Urinary bladder (tissue), 4 donors: ENCODE measurements around the gene LYST. TPM values are rescaled to one million over a fixed set of nuclear protein-coding genes. Genes with fewer than 3 reads are reported as not detected.
A peak's percentile ranks its signal among the peaks of the same experiment; 100 is the strongest.

Experiments used
- DNase-seq: peaks from one replicate; pipeline ENCODE4 v3.0.0-alpha.2; 2015; ENCODE audit errors: extremely low spot score
- H3K27ac ChIP-seq: one replicate; pipeline ENCODE4 v1.5.1; 2013; ENCODE audit warnings: low read depth, mild to moderate bottlenecking, moderate library complexity
- H3K36me3 ChIP-seq: one replicate; pipeline ENCODE4 v1.6.1; 2013; ENCODE audit warnings: mild to moderate bottlenecking, moderate library complexity; ENCODE audit not compliant: insufficient read depth
- H3K4me1 ChIP-seq: one replicate; pipeline ENCODE4 v1.6.1; 2013; ENCODE audit warnings: mild to moderate bottlenecking, moderate library complexity; ENCODE audit not compliant: insufficient read depth
- H3K4me3 ChIP-seq: one replicate; pipeline ENCODE4 v1.5.1; 2013; ENCODE audit warnings: low read depth, low read length
- WGBS: extraction: QIAGEN DNeasy Blood & Tissue Kit; methylation state at CpG from one replicate; pipeline ENCODE4 v1.1.7; 2013; 5-methylcytosine and 5-hydroxymethylcytosine counted together
- polyA plus RNA-seq: library from polyadenylated mRNA; stranded (reverse); fragments of 200-250 nt; gene quantifications from one replicate; pipeline ENCODE4 v1.2.3, GENCODE V29; 2013
- total RNA-seq: library from RNA; depleted of rRNA; stranded (reverse); fragments of >200 nt; gene quantifications from one replicate; pipeline ENCODE4 v1.2.3, GENCODE V29; 2014
- donor health status: healthy with polysubstance abuse.
- donor health status: healthy.

The LYST gene
- total and polyA plus RNA-seq, 2 donors = 10.6 to 62.7 TPM

DNA sequence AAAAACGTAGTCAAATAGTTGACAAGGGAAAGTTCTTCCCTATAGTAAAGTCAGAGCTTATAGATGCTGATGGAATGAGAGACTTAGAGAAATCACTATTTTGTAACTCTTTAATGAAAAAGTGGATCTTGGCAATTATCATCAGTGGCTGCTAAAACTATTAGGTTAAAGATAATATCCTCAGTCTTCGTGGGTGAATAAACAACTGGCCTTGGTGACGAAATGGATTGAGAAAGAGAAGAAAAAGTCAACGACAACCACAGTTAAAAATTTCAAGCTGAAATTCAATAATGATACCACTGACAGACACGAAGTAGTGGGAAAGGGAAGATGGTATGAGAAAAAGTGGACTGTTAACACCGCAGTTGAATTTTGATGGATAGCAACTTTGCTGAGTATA lies 127.1 kb downstream of the LYST start:
- Histone ChIP-seq H3K4me3 (no peak overlapping the region), H3K4me1 (no peaks in the 10 kb centered on the region), H3K36me3 (no peaks in the 10 kb centered on the region), H3K27ac (no peak overlapping the region)
- no peak for DNase-seq
- 82% methylated on average over 6 of the region's 6 CpGs for WGBS

DNA sequence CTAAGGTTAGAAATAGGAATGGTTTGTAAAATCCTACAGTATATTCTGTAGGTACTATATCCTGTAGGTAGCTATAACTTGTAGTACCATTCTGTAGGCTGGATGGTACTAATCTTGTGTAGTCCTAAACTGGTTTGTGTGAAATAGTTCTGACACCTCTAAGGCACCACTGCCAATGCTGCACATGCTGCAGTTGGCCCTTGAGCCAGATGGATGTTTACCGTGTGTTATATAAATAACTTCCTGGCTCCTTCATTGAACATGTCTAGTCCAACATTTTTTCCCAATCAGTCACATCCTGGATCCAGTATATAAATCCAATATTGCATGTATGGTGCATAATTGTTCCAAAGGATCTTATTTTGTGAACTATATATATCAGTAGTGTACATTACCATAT lies 127.6 kb downstream of the LYST start:
- H3K36me3 ChIP-seq = no peaks in the 10 kb centered on the region
- no peak for DNase-seq
- WGBS = 17% methylated on average over 1 of the region's 1 CpG
- H3K4me1 ChIP-seq = no peaks in the 10 kb centered on the region
- no peak overlapping the region for H3K4me3 ChIP-seq
- H3K27ac ChIP-seq = no peak overlapping the region

DNA sequence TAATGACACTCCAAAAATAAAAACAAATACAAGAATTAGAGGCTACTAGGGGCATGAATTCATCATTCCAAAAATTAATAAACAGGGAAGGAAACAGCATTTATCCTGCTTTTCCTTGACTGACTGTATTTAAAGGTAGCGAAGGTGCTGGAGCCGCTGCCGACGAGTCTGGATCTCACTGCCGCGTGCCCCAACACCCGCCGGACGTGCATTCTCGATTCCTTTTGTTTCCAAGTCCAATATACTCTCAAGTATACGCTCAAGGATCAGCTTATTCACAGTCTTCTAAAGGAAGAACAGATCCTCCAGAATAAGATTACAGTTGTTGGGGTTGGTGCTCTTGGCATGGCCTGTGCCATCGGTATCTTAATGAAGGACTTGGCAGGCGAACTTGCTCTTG lies 129.0 kb downstream of the LYST start:
- H3K36me3 ChIP-seq = no peaks in the 10 kb centered on the region
- no peak overlapping the region for H3K27ac ChIP-seq
- WGBS = 94% methylated on average over 13 of the region's 13 CpGs

DNA sequence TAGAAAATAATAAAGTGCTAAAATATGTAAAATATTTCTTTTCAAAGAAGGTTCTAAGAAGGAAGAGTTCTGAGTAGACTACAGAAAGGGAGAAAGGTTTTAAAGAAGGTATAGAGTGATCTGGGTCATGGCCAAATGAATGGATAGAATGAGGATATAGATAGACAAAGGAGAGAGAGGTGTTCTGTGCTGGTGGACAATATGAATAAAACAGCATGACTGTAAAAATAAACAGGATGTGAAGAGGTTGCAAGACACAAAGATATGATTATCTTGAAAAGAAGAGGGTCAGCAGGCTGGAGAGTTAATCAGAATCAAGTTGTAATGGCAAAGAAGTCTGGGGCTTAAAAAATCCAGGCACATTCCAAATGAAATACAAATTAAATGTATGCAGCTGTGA lies 130.4 kb downstream of the LYST start:
- no peak overlapping the region for H3K27ac ChIP-seq
- H3K4me1 ChIP-seq = no peaks in the 10 kb centered on the region
- H3K4me3 ChIP-seq = no peak overlapping the region
- no peaks in the 10 kb centered on the region for H3K36me3 ChIP-seq
- no peak for DNase-seq

More for the DNA sequence above, 129.0 kb downstream of the LYST start:
- H3K4me1 ChIP-seq = no peaks in the 10 kb centered on the region
- DNase-seq = no peak
- no peak overlapping the region for H3K4me3 ChIP-seq

DNA sequence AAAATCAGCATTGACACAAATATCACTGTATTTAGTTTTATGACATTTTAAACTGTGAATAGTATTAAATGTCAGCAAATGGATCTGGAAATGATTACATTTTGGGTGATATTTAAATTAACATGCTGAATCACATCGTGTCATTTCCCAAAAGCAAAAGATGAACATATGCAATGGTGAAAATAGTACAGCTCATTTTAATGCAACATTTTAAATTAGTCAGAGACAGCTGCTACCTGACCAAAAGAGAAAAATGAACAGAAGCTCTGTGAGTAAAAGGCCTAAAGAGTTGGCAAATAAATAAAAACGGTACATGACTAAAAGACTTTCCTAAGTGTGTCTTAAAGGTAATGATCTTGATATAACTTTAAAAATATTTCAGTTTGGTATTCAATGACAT lies 131.1 kb downstream of the LYST start:
- Histone ChIP-seq H3K4me1 (no peaks in the 10 kb centered on the region), H3K4me3 (no peak overlapping the region), H3K27ac (no peak overlapping the region), H3K36me3 (no peaks in the 10 kb centered on the region)
- no peak for DNase-seq
- WGBS = 85% methylated on average over 2 of the region's 2 CpGs

DNA sequence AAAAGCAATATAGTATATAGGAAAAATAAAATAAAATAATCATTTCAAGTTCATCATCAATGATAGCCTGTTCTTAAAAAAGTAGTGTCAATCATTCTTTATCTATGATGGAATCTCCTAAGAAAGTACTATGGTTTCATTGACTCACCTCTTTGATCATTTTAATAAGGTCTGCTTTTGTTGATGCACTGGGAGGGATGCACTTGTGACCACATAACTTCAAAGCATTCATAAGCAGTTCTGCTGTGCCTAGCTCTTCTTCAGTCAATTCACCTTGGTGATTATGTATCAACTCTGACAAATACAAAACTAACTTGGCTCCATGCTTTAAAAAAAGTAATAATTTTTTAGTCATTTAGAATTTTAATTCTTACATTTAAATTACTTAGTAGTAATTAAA lies 132.4 kb downstream of the LYST start:
- no peak for DNase-seq
- no peak overlapping the region for H3K4me3 ChIP-seq
- no peaks in the 10 kb centered on the region for H3K4me1 ChIP-seq
- H3K36me3 ChIP-seq = no peaks in the 10 kb centered on the region
- H3K27ac ChIP-seq = no peak overlapping the region

DNA sequence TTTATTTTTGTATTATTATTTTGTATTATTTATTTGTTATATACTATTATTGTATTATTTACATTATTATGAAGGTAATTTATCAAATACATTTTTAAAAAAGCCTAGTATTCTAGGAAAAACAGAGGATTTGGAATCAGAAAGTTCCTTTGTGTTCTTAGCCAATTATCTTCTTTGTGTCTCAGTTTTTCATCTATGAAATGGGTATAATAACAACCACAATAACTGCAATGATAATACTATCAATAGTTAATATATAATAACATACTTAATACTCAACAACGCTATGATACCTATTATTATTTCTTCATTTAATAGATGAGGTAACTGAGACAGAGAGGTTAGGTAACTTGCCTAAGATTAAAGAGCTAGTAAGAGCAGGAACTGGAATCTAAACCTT lies 136.7 kb downstream of the LYST start:
- Histone ChIP-seq H3K27ac (no peak overlapping the region), H3K4me3 (no peak overlapping the region), H3K36me3 (peaks cover 3% of the 10 kb centered on the region), H3K4me1 (no peaks in the 10 kb centered on the region)
- DNase-seq = no peak
- WGBS = 92% methylated on average over 1 of the region's 1 CpG

DNA sequence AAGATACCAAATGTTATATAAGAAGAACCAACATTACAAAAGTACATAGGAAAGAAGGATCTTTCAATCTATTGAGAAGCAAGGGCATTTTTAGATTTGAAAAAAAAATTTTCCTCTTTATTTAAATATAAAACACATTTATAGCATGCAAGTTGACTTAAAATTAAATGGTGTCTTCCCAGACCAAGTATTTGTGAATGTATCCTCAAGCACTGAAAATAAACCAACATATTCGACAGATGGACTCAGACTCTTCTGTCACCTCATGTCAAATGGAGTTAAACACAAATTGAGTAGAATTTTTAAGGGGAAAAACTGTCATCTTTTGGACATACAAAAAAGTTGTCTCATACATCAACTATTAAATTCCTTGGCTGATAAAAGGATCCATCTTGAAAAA lies 140.1 kb downstream of the LYST start:
- Histone ChIP-seq H3K36me3 (peaks cover 5% of the 10 kb centered on the region), H3K4me1 (peaks cover 1% of the 10 kb centered on the region), H3K4me3 (no peak overlapping the region), H3K27ac (no peak overlapping the region)
- 97% methylated on average over 1 of the region's 1 CpG for WGBS
- no peak for DNase-seq

DNA sequence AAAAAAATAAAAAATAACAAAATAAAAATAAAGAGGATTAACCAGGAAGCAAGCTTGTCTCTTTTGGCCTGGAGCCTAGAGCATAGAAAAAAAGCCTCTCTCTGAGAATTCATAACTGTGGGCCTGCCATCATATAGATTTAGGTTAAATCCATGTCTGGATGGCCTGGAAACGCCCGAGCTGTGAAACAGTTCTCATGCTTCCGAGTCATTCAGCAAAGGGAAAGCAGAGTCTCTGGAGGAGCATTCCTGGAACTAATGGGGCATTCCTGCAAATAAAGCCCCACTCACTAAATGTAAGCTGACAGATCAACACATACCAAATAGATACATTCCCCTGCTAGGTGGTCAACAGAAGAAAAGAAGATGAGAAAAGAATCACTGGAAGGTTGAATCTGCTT lies 141.3 kb downstream of the LYST start:
- Histone ChIP-seq H3K4me3 (no peak overlapping the region), H3K27ac (no peak overlapping the region), H3K4me1 (peaks cover 1% of the 10 kb centered on the region), H3K36me3 (peaks cover 5% of the 10 kb centered on the region)
- DNase-seq = no peak
- WGBS = 32% methylated on average over 3 of the region's 3 CpGs

DNA sequence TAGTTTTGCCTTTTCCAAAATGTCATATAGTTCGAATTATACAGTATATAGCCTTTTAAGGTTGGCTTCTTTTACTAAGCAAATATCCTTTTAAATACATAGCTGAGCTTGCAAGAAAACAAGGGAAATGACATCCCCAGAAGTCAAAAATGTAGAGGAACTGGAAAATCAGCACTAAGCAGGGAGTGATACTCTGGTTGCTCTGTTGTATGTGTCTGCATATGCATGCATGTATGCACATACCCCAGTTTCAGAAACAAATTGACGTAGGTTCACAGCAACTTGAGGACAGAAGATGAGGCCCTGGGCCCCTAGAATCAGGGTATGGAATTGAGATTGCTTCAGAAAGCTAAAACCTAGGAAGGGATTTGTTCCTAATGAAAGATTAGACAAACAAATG lies 142.0 kb downstream of the LYST start:
- H3K36me3 ChIP-seq = peaks cover 5% of the 10 kb centered on the region
- H3K27ac ChIP-seq = no peak overlapping the region
- DNase-seq = peak; percentile 57
- peaks cover 1% of the 10 kb centered on the region for H3K4me1 ChIP-seq
- 86% methylated on average over 2 of the region's 2 CpGs for WGBS
- H3K4me3 ChIP-seq = no peak overlapping the region

DNA sequence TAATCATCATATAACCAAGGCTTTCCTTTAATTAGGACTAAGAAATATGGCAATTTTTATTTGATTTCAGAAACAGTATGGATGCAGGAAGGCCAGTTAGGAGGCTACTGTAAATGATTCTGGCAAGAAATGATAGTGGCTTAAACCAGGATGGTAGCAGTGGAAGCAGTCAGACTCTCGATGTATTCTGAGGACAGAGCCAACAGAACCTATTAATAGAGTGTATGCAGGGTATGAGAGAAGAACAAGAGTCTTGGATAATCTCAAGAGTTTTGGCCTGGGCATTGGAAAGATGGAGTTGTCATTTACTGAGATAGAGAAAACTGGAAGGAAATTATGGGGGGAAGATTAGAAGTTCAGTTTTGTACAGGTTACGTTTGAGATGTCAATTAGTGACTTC lies 143.8 kb downstream of the LYST start:
- no peak for DNase-seq
- 97% methylated on average over 2 of the region's 2 CpGs for WGBS
- Histone ChIP-seq H3K36me3 (peaks cover 10% of the 10 kb centered on the region), H3K4me3 (no peak overlapping the region), H3K4me1 (peaks cover 1% of the 10 kb centered on the region), H3K27ac (no peak overlapping the region)

DNA sequence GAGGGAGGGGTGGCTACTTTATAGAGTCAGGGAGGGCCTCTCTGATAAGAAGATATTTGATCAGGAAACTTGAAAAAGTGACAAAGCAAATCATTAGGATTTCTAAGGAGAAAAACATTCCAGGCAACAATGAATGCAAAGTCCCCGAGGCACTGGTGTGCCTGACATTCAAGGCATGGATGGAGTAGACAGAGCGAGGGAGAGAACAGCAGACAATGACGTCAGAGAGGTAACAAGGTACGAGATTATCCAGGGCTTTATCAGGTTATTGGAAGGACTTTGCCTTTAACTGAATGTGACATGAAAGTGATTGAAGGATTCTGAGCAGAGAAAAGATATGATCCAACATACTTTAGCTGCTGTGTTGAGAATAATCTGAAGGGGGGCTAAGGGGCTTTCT lies 144.7 kb downstream of the LYST start:
- no peak overlapping the region for H3K4me3 ChIP-seq
- 91% methylated on average over 4 of the region's 4 CpGs for WGBS
- H3K4me1 ChIP-seq = peaks cover 1% of the 10 kb centered on the region
- H3K36me3 ChIP-seq = peaks cover 10% of the 10 kb centered on the region
- H3K27ac ChIP-seq = no peak overlapping the region
- DNase-seq = no peak

DNA sequence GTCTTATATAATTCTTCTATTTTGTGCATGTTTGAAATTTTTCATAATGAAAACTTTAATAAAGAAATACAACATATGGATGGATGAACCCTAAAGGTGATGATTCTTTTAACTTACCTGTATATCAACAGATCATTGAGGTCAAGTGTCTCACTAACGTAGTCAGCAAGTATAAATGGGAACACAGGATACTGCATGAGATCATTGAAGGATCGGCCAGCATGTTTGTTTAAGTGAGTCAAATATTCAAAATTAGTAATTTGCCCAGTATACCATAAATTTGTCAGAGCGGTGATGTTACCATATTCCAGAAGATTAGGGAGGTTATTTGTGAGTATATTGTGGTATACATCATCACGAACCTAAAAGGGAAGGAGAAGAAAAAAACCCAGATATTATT lies 146.2 kb downstream of the LYST start:
- no peak overlapping the region for H3K4me3 ChIP-seq

DNA sequence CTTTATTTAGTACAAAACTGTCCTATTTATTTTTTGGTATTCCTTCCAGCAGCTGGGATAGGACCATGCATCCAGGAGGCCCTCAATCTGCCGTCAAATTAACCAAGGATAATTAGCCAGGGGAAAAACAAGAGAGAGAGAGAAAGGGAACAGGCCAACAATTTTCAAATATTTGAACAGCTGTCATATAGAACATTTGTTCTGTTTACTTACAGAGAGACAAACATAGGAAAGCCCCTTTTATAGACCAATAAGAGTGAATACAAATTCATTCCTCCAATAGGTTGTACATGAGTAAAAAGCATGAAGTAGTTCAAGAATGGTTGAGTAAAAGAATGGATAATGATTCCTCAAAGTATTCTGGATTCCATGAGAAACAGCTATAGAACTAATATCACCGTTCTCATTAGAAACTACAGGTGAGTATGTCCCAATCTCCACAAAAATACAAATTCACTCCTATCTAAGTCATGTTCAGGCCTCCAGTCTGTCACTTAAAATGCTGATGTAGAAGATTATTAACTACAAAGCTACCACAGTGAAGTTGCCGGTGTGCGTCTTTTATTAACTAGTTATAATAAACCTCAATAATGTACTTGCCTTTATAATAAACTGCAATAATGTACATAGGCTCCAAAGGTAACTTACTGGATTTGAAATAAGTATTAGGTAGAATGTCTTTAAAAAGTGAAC lies 152.4 kb downstream of the LYST start:
- Histone ChIP-seq H3K4me3 (no peak overlapping the region), H3K4me1 (no peaks in the 10 kb centered on the region), H3K36me3 (peaks cover 13% of the 10 kb centered on the region), H3K27ac (no peak overlapping the region)
- WGBS = 89% methylated on average over 4 of the region's 4 CpGs
- no peak for DNase-seq

More for the DNA sequence above, 146.2 kb downstream of the LYST start:
- Histone ChIP-seq H3K36me3 (peaks cover 10% of the 10 kb centered on the region), H3K4me1 (peaks cover 1% of the 10 kb centered on the region), H3K27ac (no peak overlapping the region)
- DNase-seq = no peak
- 88% methylated on average over 4 of the region's 4 CpGs for whole genome bisulfite sequencing

DNA sequence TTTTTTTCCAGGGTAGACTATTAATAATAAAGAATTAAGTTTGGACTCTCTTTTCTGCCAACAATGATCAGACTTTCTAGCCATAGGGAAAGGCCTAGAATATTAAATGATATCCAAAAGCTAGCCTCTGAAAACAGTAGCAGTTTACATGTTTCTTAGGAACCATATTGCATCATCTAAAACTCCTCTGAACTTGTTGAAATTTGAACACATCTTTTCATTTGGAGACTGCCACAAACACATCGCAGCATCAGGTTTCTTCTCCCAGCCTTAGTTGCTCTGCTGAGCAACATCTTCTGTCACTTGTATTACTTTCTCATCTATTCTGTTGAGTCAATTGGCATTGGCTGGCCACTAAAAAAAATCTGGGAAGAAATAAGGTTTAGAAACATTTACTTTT lies 153.9 kb downstream of the LYST start:
- peaks cover 7% of the 10 kb centered on the region for H3K36me3 ChIP-seq

More for the DNA sequence above, 153.9 kb downstream of the LYST start:
- H3K27ac ChIP-seq = no peak overlapping the region
- H3K4me3 ChIP-seq = no peak overlapping the region
- WGBS = 96% methylated on average over 1 of the region's 1 CpG
- H3K4me1 ChIP-seq = no peaks in the 10 kb centered on the region
- DNase-seq = no peak
